ENCODE measurements around the gene ITPR3. TPM values are rescaled to one million over a fixed set of nuclear protein-coding genes. Genes with fewer than 3 reads are reported as not detected.

ITPR3 gene
- total RNA-seq, 2 donors from 2014 or later = 29.6 to 33.3 TPM

DNA sequence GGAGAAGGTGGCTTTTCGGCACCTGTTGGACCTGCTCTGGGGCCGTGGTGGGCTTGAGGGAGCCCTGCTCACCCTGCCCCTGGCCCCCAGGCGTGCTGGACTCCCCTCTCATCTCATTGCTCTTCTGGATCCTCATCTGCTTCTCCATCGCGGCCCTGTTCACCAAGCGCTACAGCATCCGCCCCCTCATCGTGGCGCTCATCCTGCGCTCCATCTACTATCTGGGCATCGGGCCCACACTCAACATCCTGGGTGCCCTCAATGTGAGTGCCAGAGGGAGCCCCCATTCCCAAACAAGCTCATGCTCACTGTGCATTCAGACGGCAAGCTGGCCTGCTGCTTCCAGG is 68.0 kb downstream of the ITPR3 start:
- H3K27me3 ChIP-seq (ENCODE audit: control insufficient read depth, insufficient read depth, low read length, poor library complexity, severe bottlenecking) = no peaks in the 10 kb centered on the region
- Mint-ChIP-seq H3K4me3 (no peak overlapping the region), H3K27ac (no peak overlapping the region), H3K9me3 (no peaks in the 10 kb centered on the region), H3K4me1 (peaks cover 9% of the 10 kb centered on the region), H3K36me3 (ENCODE audit: low read depth) (peaks cover 58% of the 10 kb centered on the region), H3K27me3 (ENCODE audit: insufficient read depth) (no peaks in the 10 kb centered on the region)
- no peak overlapping the region for H3K4me3 ChIP-seq (ENCODE audit: low read length)
- no peak overlapping the region for H3K27ac ChIP-seq (ENCODE audit: low read depth, low read length)
- 95% methylated on average over 2 to 12 of the region's 12 CpGs for WGBS, 2 experiments (ENCODE audit: insufficient coverage in 1 of 2, insufficient read length in 1 of 2)
- TF ChIP-seq, protein P1, sequence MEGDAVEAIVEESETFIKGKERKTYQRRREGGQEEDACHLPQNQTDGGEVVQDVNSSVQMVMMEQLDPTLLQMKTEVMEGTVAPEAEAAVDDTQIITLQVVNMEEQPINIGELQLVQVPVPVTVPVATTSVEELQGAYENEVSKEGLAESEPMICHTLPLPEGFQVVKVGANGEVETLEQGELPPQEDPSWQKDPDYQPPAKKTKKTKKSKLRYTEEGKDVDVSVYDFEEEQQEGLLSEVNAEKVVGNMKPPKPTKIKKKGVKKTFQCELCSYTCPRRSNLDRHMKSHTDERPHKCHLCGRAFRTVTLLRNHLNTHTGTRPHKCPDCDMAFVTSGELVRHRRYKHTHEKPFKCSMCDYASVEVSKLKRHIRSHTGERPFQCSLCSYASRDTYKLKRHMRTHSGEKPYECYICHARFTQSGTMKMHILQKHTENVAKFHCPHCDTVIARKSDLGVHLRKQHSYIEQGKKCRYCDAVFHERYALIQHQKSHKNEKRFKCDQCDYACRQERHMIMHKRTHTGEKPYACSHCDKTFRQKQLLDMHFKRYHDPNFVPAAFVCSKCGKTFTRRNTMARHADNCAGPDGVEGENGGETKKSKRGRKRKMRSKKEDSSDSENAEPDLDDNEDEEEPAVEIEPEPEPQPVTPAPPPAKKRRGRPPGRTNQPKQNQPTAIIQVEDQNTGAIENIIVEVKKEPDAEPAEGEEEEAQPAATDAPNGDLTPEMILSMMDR (conservative IDR thresholded peaks at IDR 0.05) = no peak
- DNase-seq = no peak
- H3K4me1 ChIP-seq (ENCODE audit: control insufficient read depth, insufficient read depth, low read length) = peaks cover 3% of the 10 kb centered on the region
- H3K9ac ChIP-seq (ENCODE audit: extremely low read depth, low read length, poor library complexity, severe bottlenecking) = no peak overlapping the region
- H3K9me3 ChIP-seq (ENCODE audit: control insufficient read depth, low read length) = no peaks in the 10 kb centered on the region
- peaks cover 15% of the 10 kb centered on the region for H3K36me3 ChIP-seq (ENCODE audit: control insufficient read depth, insufficient read depth, low read length)

DNA sequence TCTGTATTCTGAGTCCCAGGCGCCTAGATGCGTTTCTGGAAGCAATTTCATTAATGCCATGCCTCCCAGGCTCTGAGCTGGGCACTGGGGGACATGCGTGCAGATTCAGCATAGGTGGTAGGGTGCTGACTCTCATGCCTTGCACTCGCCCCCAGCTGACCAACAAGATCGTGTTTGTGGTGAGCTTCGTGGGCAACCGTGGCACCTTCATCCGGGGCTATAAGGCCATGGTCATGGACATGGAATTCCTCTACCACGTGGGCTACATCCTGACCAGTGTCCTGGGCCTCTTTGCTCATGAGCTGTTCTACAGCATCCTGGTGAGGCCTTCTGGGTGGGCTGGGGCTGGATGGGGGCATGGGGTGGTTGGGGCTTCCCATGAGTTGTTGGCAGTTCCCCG is 68.8 kb downstream of the ITPR3 start:
- no peak overlapping the region for H3K9ac ChIP-seq (ENCODE audit: extremely low read depth, low read length, poor library complexity, severe bottlenecking)
- no peak overlapping the region for H3K27ac Mint-ChIP-seq
- H3K4me3 Mint-ChIP-seq = no peak overlapping the region
- peaks cover 58% of the 10 kb centered on the region for H3K36me3 Mint-ChIP-seq (ENCODE audit: low read depth)
- no peak overlapping the region for H3K27ac ChIP-seq (ENCODE audit: low read depth, low read length)
- peaks cover 15% of the 10 kb centered on the region for H3K4me1 Mint-ChIP-seq
- TF ChIP-seq, protein P1 (conservative IDR thresholded peaks at IDR 0.05) = no peak
- no peaks in the 10 kb centered on the region for H3K27me3 ChIP-seq (ENCODE audit: control insufficient read depth, insufficient read depth, low read length, poor library complexity, severe bottlenecking)
- H3K9me3 ChIP-seq (ENCODE audit: control insufficient read depth, low read length) = no peaks in the 10 kb centered on the region
- no peak for DNase-seq
- no peak overlapping the region for H3K4me3 ChIP-seq (ENCODE audit: low read length)
- H3K27me3 Mint-ChIP-seq (ENCODE audit: insufficient read depth) = no peaks in the 10 kb centered on the region
- H3K36me3 ChIP-seq (ENCODE audit: control insufficient read depth, insufficient read depth, low read length) = peaks cover 17% of the 10 kb centered on the region
- H3K4me1 ChIP-seq (ENCODE audit: control insufficient read depth, insufficient read depth, low read length) = peaks cover 6% of the 10 kb centered on the region
- no peaks in the 10 kb centered on the region for H3K9me3 Mint-ChIP-seq
- WGBS, 2 experiments (ENCODE audit: insufficient coverage in 1 of 2, insufficient read length in 1 of 2) = 92 to 100% methylated on average over 1 to 10 of the region's 10 CpGs

DNA sequence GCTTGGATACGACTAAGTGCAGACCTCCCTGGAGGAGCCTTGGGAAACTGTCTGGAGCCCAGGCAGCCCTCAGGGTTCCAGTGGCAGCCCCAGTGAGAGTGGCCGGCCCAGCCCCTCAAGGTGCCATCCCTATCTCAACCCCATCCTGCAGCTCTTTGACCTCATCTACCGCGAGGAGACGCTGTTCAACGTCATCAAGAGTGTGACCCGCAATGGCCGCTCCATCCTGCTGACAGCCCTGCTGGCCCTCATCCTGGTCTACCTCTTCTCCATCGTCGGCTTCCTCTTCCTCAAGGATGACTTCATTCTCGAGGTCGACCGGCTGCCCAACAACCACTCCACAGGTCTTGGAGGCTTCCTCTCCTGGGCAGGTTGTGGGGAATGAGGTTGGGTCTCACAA is 69.6 kb downstream of the ITPR3 start:
- Histone ChIP-seq H3K4me1 (ENCODE audit: control insufficient read depth, insufficient read depth, low read length) (peaks cover 6% of the 10 kb centered on the region), H3K27ac (ENCODE audit: low read depth, low read length) (no peak overlapping the region), H3K9me3 (ENCODE audit: control insufficient read depth, low read length) (no peaks in the 10 kb centered on the region), H3K9ac (ENCODE audit: extremely low read depth, low read length, poor library complexity, severe bottlenecking) (no peak overlapping the region), H3K27me3 (ENCODE audit: control insufficient read depth, insufficient read depth, low read length, poor library complexity, severe bottlenecking) (no peaks in the 10 kb centered on the region), H3K4me3 (ENCODE audit: low read length) (no peak overlapping the region), H3K36me3 (ENCODE audit: control insufficient read depth, insufficient read depth, low read length) (peaks cover 26% of the 10 kb centered on the region)
- H3K9me3 Mint-ChIP-seq = no peaks in the 10 kb centered on the region
- DNase-seq = no peak
- WGBS, 2 experiments (ENCODE audit: insufficient coverage in 1 of 2, insufficient read length in 1 of 2) = 93 to 96% methylated on average over 9 to 13 of the region's 13 CpGs
- no peaks in the 10 kb centered on the region for H3K27me3 Mint-ChIP-seq (ENCODE audit: insufficient read depth)
- H3K27ac Mint-ChIP-seq = no peak overlapping the region
- no peak overlapping the region for H3K4me3 Mint-ChIP-seq
- TF ChIP-seq, protein P1 (conservative IDR thresholded peaks at IDR 0.05) = no peak
- H3K4me1 Mint-ChIP-seq = peaks cover 15% of the 10 kb centered on the region
- peaks cover 55% of the 10 kb centered on the region for H3K36me3 Mint-ChIP-seq (ENCODE audit: low read depth)

Measured in endodermal cell (in vitro differentiated cells).